NB4 (cell line): ENCODE data around the gene PSKH1.

Source experiments
- DNase-seq: peaks from one replicate; pipeline ENCODE4 v3.0.0; 2010; ENCODE audit warnings: low read depth
- H3K4me3 ChIP-seq: one replicate; pipeline ENCODE4 v1.5.1; 2011; ENCODE audit warnings: mild to moderate bottlenecking, low read depth, low read length, moderate library complexity
- CTCF ChIP-seq: IDR thresholded peaks from one replicate; pipeline ENCODE4 v1.5.1; 2012; ENCODE audit warnings: low read depth, low read length
- MAX ChIP-seq: IDR thresholded peaks from 2 replicates; pipeline ENCODE4 v1.6.1; 2011; ENCODE audit warnings: low read depth, low read length
- MYC ChIP-seq: IDR thresholded peaks from 2 replicates; pipeline ENCODE4 v1.6.1; 2011; ENCODE audit warnings: low read depth, low read length
- POLR2A ChIP-seq: IDR thresholded peaks from 2 replicates; pipeline ENCODE4 v1.6.1; 2011; ENCODE audit warnings: mild to moderate bottlenecking; ENCODE audit not compliant: insufficient read length; ENCODE audit errors: extremely low read depth

The PSKH1 gene

GRCh38 chr16:67966549-67967182 is 73.6 kb downstream of the PSKH1 start:
- peak; percentile 59 for DNase-seq
- no peak for TF ChIP-seq POLR2A
- no peak for TF ChIP-seq MAX
- TF ChIP-seq CTCF, result no peak
- TF ChIP-seq MYC, result no peak

GRCh38 chr16:67967183-67967957 is 74.3 kb downstream of the PSKH1 start:
- TF ChIP-seq CTCF (no peak), MYC (no peak), POLR2A (no peak)
- DNase-seq, result no peak
- peak overlapping the region; percentile 64 for H3K4me3 ChIP-seq

More at GRCh38 chr16:67966549-67967182, 73.6 kb downstream of the PSKH1 start:
- no peak overlapping the region for H3K4me3 ChIP-seq

GRCh38 chr16:67967958-67968399 is 74.9 kb downstream of the PSKH1 start:
- peak; percentile 61 for DNase-seq
- H3K4me3 ChIP-seq, result peak overlapping the region; percentile 64
- TF ChIP-seq CTCF (no peak), MYC (no peak), MAX (no peak), POLR2A (no peak)

- peak; percentile 89 for DNase-seq
Observed at GRCh38 chr16:67968400-67969253, 75.6 kb downstream of the PSKH1 start, which contains the start of gene SLC12A4. Gene SLC12A4 (minus strand): TSS chr16:67968637. CDS start chr16:67968553, 84 bp downstream.

More at GRCh38 chr16:67968400-67969253, 75.6 kb downstream of the PSKH1 start, which contains the start of gene SLC12A4:
- H3K4me3 ChIP-seq, result peak within 1 kb of the TSS; percentile 64
- TF ChIP-seq MAX (no peak), CTCF (no peak), POLR2A (peak; percentile 21), MYC (no peak)
